DOHH2 (cell line): ENCODE results near the gene STPG3.
A peak's percentile ranks its signal among the peaks of the same experiment; 100 is the strongest.

Source experiments
- H3F3A ChIP-seq: fragments of 200-600 bp; sonication (generic), shearing (Covaris generic); 2 replicates; pipeline ENCODE4 v1.6.0; 2016; ENCODE audit warnings: antibody characterized with exemption, mild to moderate bottlenecking; ENCODE audit not compliant: control insufficient read depth, insufficient read depth
- H3K27ac ChIP-seq: fragments of 200-600 bp; sonication (generic); 2 replicates; pipeline ENCODE4 v1.5.1; 2014; ENCODE audit warnings: low read depth, mild to moderate bottlenecking, low read length, moderate library complexity
- H3K27me3 ChIP-seq: fragments of 200-600 bp; sonication (generic); 2 replicates; pipeline ENCODE4 v1.6.1; 2014; ENCODE audit warnings: mild to moderate bottlenecking, low read length, mixed read lengths; ENCODE audit not compliant: control insufficient read depth
- H3K36me3 ChIP-seq: fragments of 200-600 bp; sonication (generic); 2 replicates; pipeline ENCODE4 v1.6.1; 2014; ENCODE audit warnings: mild to moderate bottlenecking, low read length, moderate library complexity, mixed read lengths; ENCODE audit not compliant: control insufficient read depth
- H3K4me1 ChIP-seq: fragments of 200-600 bp; sonication (generic); 2 replicates; pipeline ENCODE4 v1.6.1; 2014; ENCODE audit warnings: mild to moderate bottlenecking, low read length, mixed read lengths; ENCODE audit not compliant: control insufficient read depth
- H3K4me2 ChIP-seq: fragments of 200-600 bp; sonication (generic); 2 replicates; pipeline ENCODE4 v1.6.0; 2014; ENCODE audit warnings: mild to moderate bottlenecking, low read length, moderate library complexity
- H3K4me3 ChIP-seq: fragments of 200-600 bp; sonication (generic); 2 replicates; pipeline ENCODE4 v1.5.1; 2014; ENCODE audit warnings: mild to moderate bottlenecking, low read length, mixed read lengths
- H3K79me2 ChIP-seq: fragments of 200-600 bp; sonication (generic); 2 replicates; pipeline ENCODE4 v1.6.1; 2014; ENCODE audit warnings: mild to moderate bottlenecking, low read length, mixed read lengths; ENCODE audit not compliant: control insufficient read depth
- H3K9me2 ChIP-seq: fragments of 200-600 bp; sonication (generic); replicated peaks from 2 replicates; pipeline ENCODE4 v1.6.1; 2014; ENCODE audit warnings: mild to moderate bottlenecking, low read length, mixed read lengths; ENCODE audit not compliant: control insufficient read depth
- H3K9me3 ChIP-seq: fragments of 200-600 bp; sonication (generic); 2 replicates; pipeline ENCODE4 v1.6.1; 2014; ENCODE audit warnings: antibody characterized with exemption, low read length, mixed read lengths; ENCODE audit not compliant: control insufficient read depth, insufficient read depth
- H4K20me1 ChIP-seq: fragments of 200-600 bp; sonication (generic); 2 replicates; pipeline ENCODE4 v1.6.0; 2014; ENCODE audit warnings: low read depth, mild to moderate bottlenecking, antibody characterized with exemption, low read length, moderate library complexity; ENCODE audit not compliant: control insufficient read depth, insufficient read depth
- CTCF ChIP-seq: fragments of 200-600 bp; sonication (generic); IDR thresholded peaks from one replicate; pipeline ENCODE4 v1.5.1; 2014; ENCODE audit warnings: antibody characterized with exemption, mild to moderate bottlenecking, low read depth, low read length; ENCODE audit not compliant: poor library complexity, severe bottlenecking
- EZH2phosphoT487 ChIP-seq: fragments of 200-600 bp; sonication (generic); IDR thresholded peaks from 2 replicates; pipeline ENCODE4 v1.6.1; 2017; ENCODE audit warnings: borderline replicate concordance, mild to moderate bottlenecking, antibody characterized with exemption, low read length, moderate library complexity, mixed read lengths

Gene STPG3

GRCh38 chr9:137273095-137273490, 22.0 kb downstream of the STPG3 start:
- Histone ChIP-seq H3K79me2 (peaks cover 39% of the 10 kb centered on the region), H3K4me3 (no peak overlapping the region), H3K4me1 (peaks cover 95% of the 10 kb centered on the region), H3K9me3 (no peaks in the 10 kb centered on the region), H3K36me3 (peaks cover 52% of the 10 kb centered on the region), H3K9me2 (no peaks in the 10 kb centered on the region), H3K4me2 (peak overlapping the region; percentile 85), H4K20me1 (no peaks in the 10 kb centered on the region), H3K27me3 (no peaks in the 10 kb centered on the region), H3K27ac (peak overlapping the region; percentile 85; the same call in 1 of the 2 replicates), H3F3A (peaks cover 22% of the 10 kb centered on the region)
- TF ChIP-seq CTCF (no peak), EZH2phosphoT487 (no peak)

- Histone ChIP-seq H4K20me1 (no peaks in the 10 kb centered on the region), H3K4me2 (peak overlapping the region; percentile 85), H3K9me2 (no peaks in the 10 kb centered on the region), H3K79me2 (peaks cover 35% of the 10 kb centered on the region), H3K27ac (peak overlapping the region; percentile 85), H3F3A (peaks cover 15% of the 10 kb centered on the region), H3K27me3 (no peaks in the 10 kb centered on the region), H3K4me1 (peaks cover 94% of the 10 kb centered on the region), H3K9me3 (no peaks in the 10 kb centered on the region), H3K36me3 (peaks cover 48% of the 10 kb centered on the region), H3K4me3 (peak overlapping the region; percentile 85)
- TF ChIP-seq CTCF (no peak), EZH2phosphoT487 (no peak)
These were observed 22.7 kb downstream of the STPG3 start for GRCh38 chr9:137273611-137274320.

- H3K9me3 ChIP-seq = no peaks in the 10 kb centered on the region
- H4K20me1 ChIP-seq = no peaks in the 10 kb centered on the region
- peak overlapping the region; percentile 85 for H3K27ac ChIP-seq
- TF ChIP-seq EZH2phosphoT487 (no peak), CTCF (no peak)
- H3K9me2 ChIP-seq = no peaks in the 10 kb centered on the region
- peak overlapping the region; percentile 85 for H3K4me3 ChIP-seq
- peak overlapping the region; percentile 85 for H3K4me2 ChIP-seq
- peaks cover 5% of the 10 kb centered on the region; the same call in 1 of the 2 replicates for H3F3A ChIP-seq
- no peaks in the 10 kb centered on the region for H3K27me3 ChIP-seq
- peaks cover 49% of the 10 kb centered on the region for H3K36me3 ChIP-seq
- peaks cover 86% of the 10 kb centered on the region for H3K4me1 ChIP-seq
- H3K79me2 ChIP-seq = peaks cover 33% of the 10 kb centered on the region
These were observed 24.1 kb downstream of the STPG3 start for GRCh38 chr9:137275203-137275587.
